Measurements from ENCODE around the gene PLA2G10. TPM values are rescaled to one million over a fixed set of nuclear protein-coding genes. Genes with fewer than 3 reads are reported as not detected.
A peak's percentile ranks its signal among the peaks of the same experiment; 100 is the strongest.
"Not testable (repeated sequence)": the region's sequence is repeated elsewhere in the genome, so short reads cannot be mapped to it uniquely, and the experiment has no call there.

Gene PLA2G10
- 3.3 and 6.3 TPM in 2 replicates for total RNA-seq (2022)
- percentile 37 among the genes with signal in this experiment for Bru-seq, nascent RNA
- percentile 38 among the genes with signal in this experiment for BruChase-seq, experiment 1, labeled RNA remaining after a 6-hour chase
- percentile 43 among the genes with signal in this experiment for BruChase-seq, experiment 2, labeled RNA remaining after a 2-hour chase
- long read RNA-seq, transcript PLA2G10-201 (4 exons, 1,000 nt): major isoform, 12 of 19 reads
- long read RNA-seq, partial matches to known transcripts: 1 of 19 reads
- long read RNA-seq, other reads (novel, unspliced or antisense): 6 of 19 reads

DNA sequence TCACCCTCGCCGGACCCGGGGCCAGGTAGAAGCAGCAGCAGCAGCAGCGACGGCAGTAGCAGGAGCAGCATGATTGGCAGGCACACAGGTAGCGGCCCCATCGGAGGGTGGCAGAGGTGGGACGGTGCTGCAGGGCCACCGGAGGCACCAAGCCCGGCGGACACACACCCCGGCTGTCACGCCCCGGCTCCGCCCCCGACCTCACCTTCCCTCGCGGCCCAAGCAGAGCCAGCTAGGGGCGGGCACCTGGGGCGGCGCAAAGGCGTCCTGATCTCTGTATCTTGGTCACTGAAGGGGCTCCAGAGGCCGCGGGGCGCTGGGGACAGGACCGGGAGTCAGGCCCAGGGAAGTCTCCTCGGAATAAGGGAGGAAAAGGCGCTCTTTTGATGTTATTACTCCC is at the start of gene PLA2G10:
Gene PLA2G10 (minus strand): TSS at position 180 of the 400 bp plus-strand sequence. CDS start 79 bp downstream, at position 101.
- H3K27me3 Mint-ChIP-seq (ENCODE audit: unreplicated experiment); H3K27ac Mint-ChIP-seq (ENCODE audit: unreplicated experiment); intact Hi-C loops (cut with micrococcal nuclease; ENCODE audit: unreplicated experiment); H3K36me3 Mint-ChIP-seq (ENCODE audit: insufficient read depth, unreplicated experiment); H3K9me3 Mint-ChIP-seq (ENCODE audit: low read depth, unreplicated experiment); H3K4me3 Mint-ChIP-seq (ENCODE audit: low read depth, unreplicated experiment); DNase-seq; H3K4me1 Mint-ChIP-seq (ENCODE audit: low read depth, unreplicated experiment); BruUV-seq (replicated peaks); CTCF ChIA-PET: not testable (repeated sequence)

- BruUV-seq (replicated peaks): TSS peak; percentile 88
- intact Hi-C loops (cut with micrococcal nuclease; ENCODE audit: unreplicated experiment); H3K36me3 Mint-ChIP-seq (ENCODE audit: insufficient read depth, unreplicated experiment); CTCF ChIA-PET; H3K9me3 Mint-ChIP-seq (ENCODE audit: low read depth, unreplicated experiment); H3K4me1 Mint-ChIP-seq (ENCODE audit: low read depth, unreplicated experiment); DNase-seq; H3K4me3 Mint-ChIP-seq (ENCODE audit: low read depth, unreplicated experiment); H3K27me3 Mint-ChIP-seq (ENCODE audit: unreplicated experiment); H3K27ac Mint-ChIP-seq (ENCODE audit: unreplicated experiment): not testable (repeated sequence)
Observed at GRCh38 chr16:14742273-14743128, 48.4 kb upstream of the PLA2G10 start, which contains the start of gene NPIPA2. Gene NPIPA2 (plus strand): TSS chr16:14742533. CDS start chr16:14748066, 5,533 bp downstream.

- H3K4me3 Mint-ChIP-seq (ENCODE audit: low read depth, unreplicated experiment); DNase-seq; H3K36me3 Mint-ChIP-seq (ENCODE audit: insufficient read depth, unreplicated experiment); CTCF ChIA-PET; H3K27ac Mint-ChIP-seq (ENCODE audit: unreplicated experiment); H3K4me1 Mint-ChIP-seq (ENCODE audit: low read depth, unreplicated experiment); H3K27me3 Mint-ChIP-seq (ENCODE audit: unreplicated experiment); H3K9me3 Mint-ChIP-seq (ENCODE audit: low read depth, unreplicated experiment); BruUV-seq (replicated peaks); intact Hi-C loops (cut with micrococcal nuclease; ENCODE audit: unreplicated experiment): not testable (repeated sequence)
Observed at GRCh38 chr16:14741794-14742193, 47.7 kb upstream of the PLA2G10 start.

GRCh38 chr16:14740832-14741385 is 46.8 kb upstream of the PLA2G10 start:
- BruUV-seq (replicated peaks); H3K9me3 Mint-ChIP-seq (ENCODE audit: low read depth, unreplicated experiment); H3K4me3 Mint-ChIP-seq (ENCODE audit: low read depth, unreplicated experiment); H3K27me3 Mint-ChIP-seq (ENCODE audit: unreplicated experiment); CTCF ChIA-PET; intact Hi-C loops (cut with micrococcal nuclease; ENCODE audit: unreplicated experiment); H3K36me3 Mint-ChIP-seq (ENCODE audit: insufficient read depth, unreplicated experiment); DNase-seq; H3K27ac Mint-ChIP-seq (ENCODE audit: unreplicated experiment); H3K4me1 Mint-ChIP-seq (ENCODE audit: low read depth, unreplicated experiment): not testable (repeated sequence)

DNA sequence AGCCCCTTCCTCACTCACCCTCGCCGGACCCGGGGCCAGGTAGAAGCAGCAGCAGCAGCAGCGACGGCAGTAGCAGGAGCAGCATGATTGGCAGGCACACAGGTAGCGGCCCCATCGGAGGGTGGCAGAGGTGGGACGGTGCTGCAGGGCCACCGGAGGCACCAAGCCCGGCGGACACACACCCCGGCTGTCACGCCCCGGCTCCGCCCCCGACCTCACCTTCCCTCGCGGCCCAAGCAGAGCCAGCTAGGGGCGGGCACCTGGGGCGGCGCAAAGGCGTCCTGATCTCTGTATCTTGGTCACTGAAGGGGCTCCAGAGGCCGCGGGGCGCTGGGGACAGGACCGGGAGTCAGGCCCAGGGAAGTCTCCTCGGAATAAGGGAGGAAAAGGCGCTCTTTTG is 39.1 kb upstream of the PLA2G10 start:
- H3K27me3 Mint-ChIP-seq (ENCODE audit: unreplicated experiment); CTCF ChIA-PET; H3K27ac Mint-ChIP-seq (ENCODE audit: unreplicated experiment); H3K36me3 Mint-ChIP-seq (ENCODE audit: insufficient read depth, unreplicated experiment); BruUV-seq (replicated peaks); DNase-seq; H3K4me3 Mint-ChIP-seq (ENCODE audit: low read depth, unreplicated experiment); intact Hi-C loops (cut with micrococcal nuclease; ENCODE audit: unreplicated experiment); H3K4me1 Mint-ChIP-seq (ENCODE audit: low read depth, unreplicated experiment); H3K9me3 Mint-ChIP-seq (ENCODE audit: low read depth, unreplicated experiment): not testable (repeated sequence)

DNA sequence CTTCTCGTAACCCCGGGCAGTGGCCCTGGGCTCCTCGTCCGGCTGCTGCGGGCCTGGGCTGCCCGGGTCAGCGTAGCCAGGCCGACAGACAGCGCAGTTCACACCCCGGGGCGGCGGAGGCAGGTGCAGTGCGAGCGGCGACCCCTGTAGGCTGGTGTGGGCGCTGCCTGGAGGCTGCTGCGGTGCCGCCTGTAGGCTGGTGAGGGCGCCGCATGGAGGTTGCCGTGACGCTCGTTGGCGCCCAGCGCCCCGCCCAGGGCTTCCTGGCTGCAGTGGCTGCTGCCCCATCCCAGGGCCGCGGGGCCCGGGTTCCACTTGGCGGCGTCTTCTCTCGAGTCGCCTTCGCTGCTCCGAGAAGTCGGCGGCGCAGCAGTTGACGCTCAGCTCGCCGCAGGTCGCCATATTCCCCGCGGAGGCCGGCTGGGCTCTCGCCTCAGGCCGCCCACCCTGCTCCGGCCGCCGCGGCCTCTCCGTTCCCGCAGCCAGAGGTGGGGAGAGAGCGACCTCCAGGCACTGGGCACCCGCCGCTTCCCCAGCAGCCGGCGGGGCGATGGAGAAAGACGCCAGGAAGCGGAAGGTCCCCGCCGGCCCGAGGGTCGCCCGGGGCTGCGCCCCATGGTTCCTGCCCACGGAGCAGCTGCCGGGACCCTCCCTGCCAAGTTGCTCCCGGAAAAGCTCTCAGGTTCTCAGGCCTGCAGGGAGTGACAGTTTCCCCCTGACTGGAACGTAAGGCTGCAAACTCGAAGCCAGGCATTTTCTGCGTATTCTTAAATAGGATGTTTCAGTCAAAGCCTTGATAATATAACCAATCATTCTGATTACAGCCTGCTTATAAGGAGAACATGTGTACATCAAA is 9.3 kb upstream of the PLA2G10 start, which contains the start of gene NPIPA3:
Gene NPIPA3 (plus strand): TSS at position 256 of the 856 bp plus-strand sequence. CDS start 5,533 bp downstream, outside the sequence.
- BruUV-seq (replicated peaks); H3K4me3 Mint-ChIP-seq (ENCODE audit: low read depth, unreplicated experiment); DNase-seq; CTCF ChIA-PET; H3K27me3 Mint-ChIP-seq (ENCODE audit: unreplicated experiment); H3K9me3 Mint-ChIP-seq (ENCODE audit: low read depth, unreplicated experiment); H3K4me1 Mint-ChIP-seq (ENCODE audit: low read depth, unreplicated experiment); H3K27ac Mint-ChIP-seq (ENCODE audit: unreplicated experiment); intact Hi-C loops (cut with micrococcal nuclease; ENCODE audit: unreplicated experiment); H3K36me3 Mint-ChIP-seq (ENCODE audit: insufficient read depth, unreplicated experiment): not testable (repeated sequence)

DNA sequence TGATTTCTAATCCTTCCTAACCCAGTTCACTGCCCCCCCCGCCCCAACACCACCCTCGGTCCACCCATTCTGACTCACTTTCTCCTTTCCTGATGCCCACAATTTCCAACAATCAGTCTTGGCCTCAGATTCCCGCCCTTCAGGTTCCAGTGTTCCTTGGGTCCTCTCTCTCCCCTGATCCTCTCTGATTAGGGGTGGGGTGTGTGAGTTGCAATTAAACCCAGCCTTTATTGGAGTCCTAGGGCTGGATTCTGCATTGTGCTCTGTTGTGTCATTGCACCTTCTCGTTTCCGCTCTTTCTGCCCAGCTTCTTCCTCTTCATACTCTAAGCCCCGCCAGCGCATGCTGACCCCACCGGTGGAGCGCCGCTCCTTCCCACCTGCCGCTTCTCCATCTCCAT is 8.6 kb upstream of the PLA2G10 start:
- H3K4me1 Mint-ChIP-seq (ENCODE audit: low read depth, unreplicated experiment); H3K27ac Mint-ChIP-seq (ENCODE audit: unreplicated experiment); intact Hi-C loops (cut with micrococcal nuclease; ENCODE audit: unreplicated experiment); BruUV-seq (replicated peaks); H3K36me3 Mint-ChIP-seq (ENCODE audit: insufficient read depth, unreplicated experiment); CTCF ChIA-PET; DNase-seq; H3K9me3 Mint-ChIP-seq (ENCODE audit: low read depth, unreplicated experiment); H3K4me3 Mint-ChIP-seq (ENCODE audit: low read depth, unreplicated experiment); H3K27me3 Mint-ChIP-seq (ENCODE audit: unreplicated experiment): not testable (repeated sequence)

- H3K4me3 Mint-ChIP-seq (ENCODE audit: low read depth, unreplicated experiment); H3K36me3 Mint-ChIP-seq (ENCODE audit: insufficient read depth, unreplicated experiment); BruUV-seq (replicated peaks); DNase-seq; H3K4me1 Mint-ChIP-seq (ENCODE audit: low read depth, unreplicated experiment); intact Hi-C loops (cut with micrococcal nuclease; ENCODE audit: unreplicated experiment); CTCF ChIA-PET; H3K27me3 Mint-ChIP-seq (ENCODE audit: unreplicated experiment); H3K27ac Mint-ChIP-seq (ENCODE audit: unreplicated experiment); H3K9me3 Mint-ChIP-seq (ENCODE audit: low read depth, unreplicated experiment): not testable (repeated sequence)
Observed at GRCh38 chr16:14701859-14702258, 7.8 kb upstream of the PLA2G10 start.

Data from Calu3 (cell line).